ENCODE data around the gene ELFN1.

The ELFN1 gene

DNA sequence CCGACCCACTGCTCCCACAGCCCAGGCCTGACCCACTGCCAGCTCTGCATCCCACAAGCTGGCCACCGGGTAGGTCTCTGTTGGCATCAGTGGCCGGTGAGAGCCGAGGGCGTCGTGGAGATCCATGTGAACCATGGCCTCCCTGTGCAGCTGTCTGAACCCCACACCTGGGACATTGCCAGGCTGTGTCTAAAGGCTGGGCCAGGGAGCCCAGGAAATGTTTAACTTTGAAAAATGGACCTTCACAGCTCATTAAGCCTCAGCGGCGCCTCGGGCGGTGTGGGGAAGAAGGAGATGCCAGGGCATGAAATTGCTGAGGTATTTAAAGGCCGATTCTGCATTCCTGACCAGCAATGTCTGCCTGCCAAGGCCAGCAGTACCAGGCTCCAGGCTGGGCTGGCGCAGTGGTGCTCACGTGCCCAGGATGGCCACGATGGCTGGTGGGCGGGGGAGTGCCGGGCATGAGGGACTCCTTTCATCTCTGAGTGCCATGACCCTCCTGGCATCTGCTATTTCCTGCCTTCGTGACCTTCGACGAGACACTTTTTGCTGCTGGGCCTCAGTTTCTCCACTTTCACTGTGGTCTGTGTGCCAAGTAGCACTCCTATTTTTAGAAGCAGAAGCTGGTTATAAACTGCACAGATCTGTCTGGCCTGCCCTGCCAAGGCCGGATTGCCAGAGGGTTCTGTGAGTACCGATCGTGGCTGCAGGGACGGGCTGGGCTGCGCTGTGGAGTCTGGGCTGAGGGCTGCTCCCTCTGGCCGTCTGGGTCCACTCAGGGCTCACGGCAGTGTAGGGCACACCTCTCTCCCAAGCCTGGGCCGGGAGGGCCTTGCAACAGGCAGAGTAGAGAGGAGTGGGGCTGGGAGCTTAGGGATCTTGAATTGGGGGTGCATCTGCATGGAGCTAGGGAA, 21.8 kb downstream of the ELFN1 start:
- peaks cover 47% of the 10 kb centered on the region for H3K36me3 ChIP-seq
- no peaks in the 10 kb centered on the region for H3K27me3 ChIP-seq (ENCODE audit: insufficient read depth, low read depth, severe bottlenecking)
- no peak overlapping the region for H3K4me3 ChIP-seq (ENCODE audit: low read depth, low read length)
- DNase-seq: peak; percentile 3
- no peak overlapping the region for H3K27ac ChIP-seq
- H3K9me3 ChIP-seq (ENCODE audit: severe bottlenecking): no peaks in the 10 kb centered on the region
- TF ChIP-seq, protein P1, sequence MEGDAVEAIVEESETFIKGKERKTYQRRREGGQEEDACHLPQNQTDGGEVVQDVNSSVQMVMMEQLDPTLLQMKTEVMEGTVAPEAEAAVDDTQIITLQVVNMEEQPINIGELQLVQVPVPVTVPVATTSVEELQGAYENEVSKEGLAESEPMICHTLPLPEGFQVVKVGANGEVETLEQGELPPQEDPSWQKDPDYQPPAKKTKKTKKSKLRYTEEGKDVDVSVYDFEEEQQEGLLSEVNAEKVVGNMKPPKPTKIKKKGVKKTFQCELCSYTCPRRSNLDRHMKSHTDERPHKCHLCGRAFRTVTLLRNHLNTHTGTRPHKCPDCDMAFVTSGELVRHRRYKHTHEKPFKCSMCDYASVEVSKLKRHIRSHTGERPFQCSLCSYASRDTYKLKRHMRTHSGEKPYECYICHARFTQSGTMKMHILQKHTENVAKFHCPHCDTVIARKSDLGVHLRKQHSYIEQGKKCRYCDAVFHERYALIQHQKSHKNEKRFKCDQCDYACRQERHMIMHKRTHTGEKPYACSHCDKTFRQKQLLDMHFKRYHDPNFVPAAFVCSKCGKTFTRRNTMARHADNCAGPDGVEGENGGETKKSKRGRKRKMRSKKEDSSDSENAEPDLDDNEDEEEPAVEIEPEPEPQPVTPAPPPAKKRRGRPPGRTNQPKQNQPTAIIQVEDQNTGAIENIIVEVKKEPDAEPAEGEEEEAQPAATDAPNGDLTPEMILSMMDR (IDR thresholded peaks at IDR 0.05; ENCODE audit: low read depth, low read length): no peak

DNA sequence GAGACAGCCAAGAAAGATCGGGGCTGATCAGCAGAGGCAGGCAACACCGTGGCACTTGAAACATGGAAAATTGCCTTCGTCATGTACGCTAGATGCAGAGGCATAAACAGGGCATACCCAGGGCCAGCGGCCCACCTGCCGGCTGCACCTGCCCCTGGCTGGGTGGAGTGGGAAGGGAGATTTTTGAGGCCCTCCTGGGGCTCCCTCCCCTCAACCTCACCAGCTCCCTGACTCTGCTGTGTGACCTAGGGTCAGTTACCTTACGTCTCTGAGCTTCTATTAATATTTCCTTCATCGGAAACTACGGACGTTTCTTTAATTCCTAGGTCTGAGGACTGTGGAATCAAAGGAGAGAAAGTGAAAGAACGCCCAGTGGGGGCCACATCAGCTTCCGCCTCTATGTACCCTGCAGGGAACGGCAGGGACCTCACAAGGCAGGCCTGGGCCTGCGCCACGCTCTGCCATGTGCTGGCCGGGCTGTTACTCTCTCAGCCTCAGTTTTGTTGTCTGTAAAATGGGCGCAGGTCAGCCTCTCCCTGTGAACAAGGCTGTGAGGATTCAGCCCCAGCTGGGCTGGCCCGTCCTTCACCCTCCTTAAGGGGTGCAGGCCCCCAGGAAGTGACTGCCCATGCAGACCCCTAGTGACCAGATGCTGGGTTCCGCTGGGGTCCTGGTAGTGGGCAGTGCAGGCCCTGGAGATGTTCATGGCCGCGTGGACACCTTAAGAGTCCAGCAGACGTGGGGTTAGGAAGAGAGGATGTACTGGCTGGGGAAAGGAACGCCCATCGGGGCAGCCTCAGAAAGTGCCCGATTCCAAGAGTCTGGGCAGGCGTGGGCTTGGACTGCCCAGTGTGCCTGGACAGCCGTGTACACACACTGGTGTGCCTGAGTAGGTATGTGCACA, 22.7 kb downstream of the ELFN1 start:
- Histone ChIP-seq H3K27ac (no peak overlapping the region), H3K36me3 (peaks cover 47% of the 10 kb centered on the region), H3K27me3 (ENCODE audit: insufficient read depth, low read depth, severe bottlenecking) (no peaks in the 10 kb centered on the region), H3K4me3 (ENCODE audit: low read depth, low read length) (no peak overlapping the region), H3K9me3 (ENCODE audit: severe bottlenecking) (no peaks in the 10 kb centered on the region)
- peak; percentile 5 for DNase-seq
- TF ChIP-seq, protein P1 (IDR thresholded peaks at IDR 0.05; ENCODE audit: low read depth, low read length): no peak

DNA sequence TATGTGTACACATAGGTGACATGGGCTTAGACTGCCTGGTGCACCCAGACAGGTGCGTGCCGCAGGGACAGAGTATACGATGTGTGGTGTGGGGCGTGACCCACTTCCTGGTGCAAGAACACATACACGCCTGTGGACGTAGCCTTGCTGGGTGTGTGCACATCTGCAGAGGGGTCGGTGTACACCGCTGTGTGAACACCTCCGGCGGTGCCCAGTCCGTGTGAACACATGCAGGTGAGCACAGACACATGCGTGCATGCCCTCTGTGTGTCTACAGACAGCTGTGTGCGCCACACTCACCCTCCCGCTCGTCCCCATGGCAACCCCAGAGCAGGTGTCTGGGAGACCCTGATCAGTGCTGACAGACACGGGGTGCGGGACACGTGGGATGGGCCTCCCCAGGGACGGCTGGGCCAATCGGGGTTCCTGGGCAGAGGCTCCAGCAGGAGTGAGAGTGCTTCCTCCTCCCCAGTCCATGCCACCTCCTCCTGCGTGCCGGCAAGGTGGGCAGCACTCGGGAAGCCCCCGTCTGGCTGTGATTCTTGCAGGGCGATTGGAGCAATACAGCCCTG, 23.4 kb downstream of the ELFN1 start:
- no peaks in the 10 kb centered on the region for H3K27me3 ChIP-seq (ENCODE audit: insufficient read depth, low read depth, severe bottlenecking)
- peaks cover 42% of the 10 kb centered on the region for H3K36me3 ChIP-seq
- TF ChIP-seq, protein P1 (IDR thresholded peaks at IDR 0.05; ENCODE audit: low read depth, low read length): no peak
- H3K27ac ChIP-seq: no peak overlapping the region
- no peak overlapping the region for H3K4me3 ChIP-seq (ENCODE audit: low read depth, low read length)
- peak; percentile 6 for DNase-seq
- H3K9me3 ChIP-seq (ENCODE audit: severe bottlenecking): no peaks in the 10 kb centered on the region

DNA sequence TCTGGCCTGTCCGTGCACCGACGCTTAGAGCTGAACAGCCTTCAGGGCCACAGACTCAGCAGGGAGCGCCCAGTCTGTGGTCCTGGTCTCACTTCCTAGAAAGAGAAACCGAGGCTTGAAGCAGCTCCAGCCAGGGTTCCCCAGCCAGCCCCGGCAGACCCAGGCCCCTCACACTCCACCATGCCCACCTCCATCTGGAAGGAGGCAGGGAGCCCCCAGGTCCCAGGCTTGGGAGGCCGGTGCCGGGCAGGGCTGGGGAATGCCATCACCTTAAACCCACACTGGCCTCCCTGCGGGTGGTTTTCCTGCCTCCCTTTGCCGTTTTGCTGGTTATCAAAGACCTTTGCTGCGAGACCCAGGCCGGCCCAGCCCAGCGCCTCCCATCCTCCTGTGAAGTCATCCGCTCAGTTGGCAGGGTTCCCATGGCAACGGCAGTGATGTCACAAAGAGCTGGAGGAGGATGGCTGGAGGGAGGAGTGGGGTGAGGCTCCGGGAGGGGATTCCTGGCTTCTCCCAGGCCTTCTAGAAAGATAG, 24.0 kb downstream of the ELFN1 start:
- H3K4me3 ChIP-seq (ENCODE audit: low read depth, low read length): no peak overlapping the region
- H3K27me3 ChIP-seq (ENCODE audit: insufficient read depth, low read depth, severe bottlenecking): no peaks in the 10 kb centered on the region
- TF ChIP-seq, protein P1 (IDR thresholded peaks at IDR 0.05; ENCODE audit: low read depth, low read length): no peak
- no peak overlapping the region for H3K27ac ChIP-seq
- peak; percentile 25 for DNase-seq
- H3K36me3 ChIP-seq: peaks cover 43% of the 10 kb centered on the region
- no peaks in the 10 kb centered on the region for H3K9me3 ChIP-seq (ENCODE audit: severe bottlenecking)

DNA sequence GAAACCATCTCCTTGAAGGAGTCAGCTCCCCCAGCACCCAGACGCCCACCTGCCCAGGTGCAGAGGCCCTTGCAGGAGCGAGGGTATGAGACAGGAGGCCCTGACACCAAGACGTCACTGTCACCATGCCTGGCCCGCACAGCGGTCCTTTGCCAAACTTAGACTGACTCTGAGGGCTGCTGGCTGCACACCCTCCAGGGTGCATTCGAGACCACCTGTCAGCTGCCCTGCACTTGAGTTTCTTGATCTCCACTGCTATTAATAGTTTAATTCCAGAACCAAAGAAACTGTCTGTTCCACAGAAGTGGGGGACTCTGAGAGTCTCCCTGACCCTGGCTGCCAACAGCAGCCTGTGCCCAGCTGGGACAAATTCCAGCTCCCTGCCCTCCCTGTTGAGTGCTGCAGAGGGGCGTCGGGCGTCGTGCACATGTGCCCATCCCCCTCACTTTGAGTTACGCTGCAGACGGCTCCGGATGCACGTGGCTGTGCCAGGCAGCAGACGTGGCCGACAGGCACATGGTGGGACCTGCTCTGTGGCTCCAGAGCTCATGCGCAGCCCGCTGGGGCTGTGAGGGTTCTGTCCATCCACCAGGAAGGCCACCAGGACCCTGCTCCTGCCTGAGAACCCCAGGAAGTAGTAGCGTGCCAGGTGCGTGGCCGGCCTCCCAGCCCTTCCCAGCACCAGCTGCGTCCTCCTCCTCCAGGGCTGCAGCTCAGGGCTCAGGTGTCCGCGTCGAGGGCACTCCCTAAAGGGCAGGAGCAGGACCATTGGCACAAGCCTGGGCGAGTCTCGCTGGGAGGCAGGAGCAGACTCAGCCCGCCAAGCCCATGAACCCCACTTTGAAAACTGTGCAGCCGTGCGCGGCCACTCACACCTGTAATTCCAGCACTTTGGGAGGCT, 24.8 kb downstream of the ELFN1 start:
- peak; percentile 5 for DNase-seq
- TF ChIP-seq, protein P1 (IDR thresholded peaks at IDR 0.05; ENCODE audit: low read depth, low read length): no peak
- Histone ChIP-seq H3K27me3 (ENCODE audit: insufficient read depth, low read depth, severe bottlenecking) (no peaks in the 10 kb centered on the region), H3K9me3 (ENCODE audit: severe bottlenecking) (no peaks in the 10 kb centered on the region), H3K27ac (no peak overlapping the region), H3K4me3 (ENCODE audit: low read depth, low read length) (no peak overlapping the region), H3K36me3 (peaks cover 40% of the 10 kb centered on the region)
